Thyroid gland (tissue), 4 donors: ENCODE measurements around the gene RABL3.

Source experiments
- CTCF ChIP-seq, 6 experiments: fragments of 200-600 bp in 3 of 6; fragments of 450-650 bp in 3 of 6; sonication (generic) in 3 of 6; IDR thresholded peaks; one replicate each; pipeline ENCODE4 v1.5.1; 2016 to 2019; ENCODE audit warnings: antibody characterized with exemption in 6 of 6, mild to moderate bottlenecking in 2 of 6, inconsistent platforms in 1 of 6, moderate library complexity in 1 of 6
- POLR2A ChIP-seq, 2 donors: fragments of 450-650 bp; IDR thresholded peaks; one replicate each; pipeline ENCODE4 v1.6.1; 2017; ENCODE audit warnings: antibody characterized with exemption in 2 of 2, mild to moderate bottlenecking in 2 of 2, moderate library complexity in 1 of 2

- TF ChIP-seq CTCF (IDR thresholded peaks at IDR 0.05) (no peak), POLR2A (IDR thresholded peaks at IDR 0.05) (no peak)
Observed at GRCh38 chr3:120741320-120741719, 996 bp downstream of the RABL3 start.
